Smooth muscle cell (in vitro differentiated cells): ENCODE data around the gene NTM. TPM values are rescaled to one million over a fixed set of nuclear protein-coding genes. Genes with fewer than 3 reads are reported as not detected.

Experiments used
- DNase-seq: peaks from one replicate; lab custom pipeline; 2025; ENCODE audit not compliant: unreplicated experiment; lab: John Stamatoyannopoulos, UW
- H2AFZ ChIP-seq: fragments of 200-600 bp; sonication (generic); 2 replicates; pipeline ENCODE4 v1.6.0; 2016; ENCODE audit warnings: antibody characterized with exemption, low read depth, mild to moderate bottlenecking
- H3F3A ChIP-seq: fragments of 200-600 bp; sonication (generic); 2 replicates; pipeline ENCODE4 v1.6.0; 2017; ENCODE audit warnings: antibody characterized with exemption, low read depth
- H3K27ac ChIP-seq: fragments of 200-600 bp; sonication (generic); 2 replicates; pipeline ENCODE4 v1.5.1; 2016; ENCODE audit warnings: low read depth, mild to moderate bottlenecking
- H3K27me3 ChIP-seq: fragments of 200-600 bp; sonication (generic); 2 replicates; pipeline ENCODE4 v1.6.1; 2016; ENCODE audit warnings: low read depth, mild to moderate bottlenecking
- H3K36me3 ChIP-seq: fragments of 200-600 bp; sonication (generic); 2 replicates; pipeline ENCODE4 v1.5.1; 2016; ENCODE audit warnings: low read depth
- H3K4me1 ChIP-seq: fragments of 200-600 bp; sonication (generic); 2 replicates; pipeline ENCODE4 v1.5.1; 2016; ENCODE audit warnings: low read depth
- H3K4me2 ChIP-seq: fragments of 200-600 bp; sonication (generic); 2 replicates; pipeline ENCODE4 v1.6.0; 2016; ENCODE audit warnings: mild to moderate bottlenecking
- H3K4me3 ChIP-seq: fragments of 200-600 bp; sonication (generic); 2 replicates; pipeline ENCODE4 v1.5.1; 2016; ENCODE audit warnings: mild to moderate bottlenecking
- H3K79me2 ChIP-seq: fragments of 200-600 bp; sonication (generic); 2 replicates; pipeline ENCODE4 v1.6.0; 2016; ENCODE audit warnings: low read depth, mild to moderate bottlenecking
- H3K9ac ChIP-seq: fragments of 200-600 bp; sonication (generic); 2 replicates; pipeline ENCODE4 v1.6.0; 2016; ENCODE audit warnings: low read depth
- H3K9me3 ChIP-seq: fragments of 200-600 bp; sonication (generic); replicated peaks from 2 replicates; pipeline ENCODE4 v1.5.1; 2016; ENCODE audit warnings: low read depth
- H4K20me1 ChIP-seq: fragments of 200-600 bp; sonication (generic); 2 replicates; pipeline ENCODE4 v1.6.0; 2016; ENCODE audit warnings: low read depth
- CTCF ChIP-seq: fragments of 200-600 bp; sonication (generic); IDR thresholded peaks from 2 replicates; pipeline ENCODE4 v1.5.1; 2017; ENCODE audit warnings: borderline replicate concordance, mild to moderate bottlenecking, antibody characterized with exemption; ENCODE audit not compliant: insufficient read depth, poor library complexity, severe bottlenecking
- WGBS: methylation state at CpG from one replicate; pipeline ENCODE4 v1.1.7; 2016; ENCODE audit warnings: low lambda C conversion rate; 5-methylcytosine and 5-hydroxymethylcytosine counted together
- polyA plus RNA-seq: library from polyadenylated mRNA; unstranded; fragments of >200 nt; fragmentation: Nextera tagmentation; extraction: Ambion mirVana; gene quantifications from 2 replicates; pipeline ENCODE4 v1.2.1, GENCODE V29; 2016
- total RNA-seq: library from RNA; depleted of rRNA; stranded (reverse); fragments of >200 nt; gene quantifications from 2 replicates; pipeline ENCODE4 v1.2.3, GENCODE V29; 2014

NTM gene
- total and polyA plus RNA-seq, 2 experiments from 2014 or later: 68.9 to 123 TPM

DNA sequence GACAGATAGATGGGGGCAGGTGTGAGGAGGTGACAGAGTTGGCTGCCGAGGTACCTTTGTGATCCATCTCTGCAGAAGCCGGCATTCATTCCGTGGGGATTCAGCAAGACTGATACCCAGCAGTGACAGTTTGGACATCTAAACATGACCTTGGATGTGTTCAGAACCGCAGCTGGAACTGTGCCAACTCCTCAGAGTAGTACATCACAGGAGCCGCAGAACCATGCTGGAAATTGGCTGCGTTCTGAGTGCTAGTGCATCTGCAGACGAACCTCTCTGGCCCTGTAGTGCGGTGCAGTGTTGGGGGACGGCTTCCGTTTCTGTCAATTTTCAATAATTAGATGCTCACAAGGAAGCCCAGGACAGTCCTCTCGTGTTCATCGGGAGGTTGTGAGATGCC lies 772.1 kb downstream of the NTM start:
- Histone ChIP-seq H3K9me3 (no peaks in the 10 kb centered on the region), H3K27ac (no peak overlapping the region), H3K79me2 (no peaks in the 10 kb centered on the region), H3K4me2 (no peak overlapping the region), H3K36me3 (no peaks in the 10 kb centered on the region), H2AFZ (no peak overlapping the region), H3F3A (no peaks in the 10 kb centered on the region), H3K9ac (no peak overlapping the region), H3K27me3 (peaks cover 5% of the 10 kb centered on the region), H3K4me3 (no peak overlapping the region), H3K4me1 (no peaks in the 10 kb centered on the region), H4K20me1 (peaks cover 22% of the 10 kb centered on the region)
- no peak for TF ChIP-seq CTCF
- WGBS: 96% methylated on average over 12 of the region's 12 CpGs
- DNase-seq: no peak

DNA sequence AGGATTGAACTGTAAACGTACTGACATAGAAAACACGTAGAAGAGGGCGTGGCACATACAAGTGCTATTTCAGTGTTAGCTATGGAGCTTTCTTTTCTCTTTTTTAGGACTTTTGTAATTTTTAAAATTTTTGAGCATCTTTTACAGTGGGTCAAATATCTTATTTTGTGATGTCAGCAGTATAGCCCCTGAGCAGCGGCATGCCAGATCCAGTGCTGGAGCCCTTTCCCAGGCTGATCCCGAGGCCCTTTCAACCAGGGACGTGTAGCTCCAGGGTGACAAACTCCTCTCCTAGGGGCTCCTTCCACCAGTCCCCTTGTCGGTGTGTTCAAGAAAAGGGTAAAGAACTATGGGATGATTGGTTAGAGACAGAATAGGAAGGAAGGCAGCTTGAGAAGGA lies 777.0 kb downstream of the NTM start:
- DNase-seq: no peak
- peaks cover 10% of the 10 kb centered on the region for H3K4me1 ChIP-seq
- no peak for TF ChIP-seq CTCF
- no peak overlapping the region for H3K4me3 ChIP-seq
- no peaks in the 10 kb centered on the region for H3K36me3 ChIP-seq
- H3K4me2 ChIP-seq: no peak overlapping the region
- H3K27ac ChIP-seq: no peak overlapping the region
- no peaks in the 10 kb centered on the region for H3F3A ChIP-seq
- no peak overlapping the region for H3K9ac ChIP-seq
- H2AFZ ChIP-seq: no peak overlapping the region
- H4K20me1 ChIP-seq: peaks cover 12% of the 10 kb centered on the region
- no peaks in the 10 kb centered on the region for H3K79me2 ChIP-seq
- no peaks in the 10 kb centered on the region for H3K9me3 ChIP-seq
- H3K27me3 ChIP-seq: peaks cover 14% of the 10 kb centered on the region
- 96% methylated on average over 7 of the region's 7 CpGs for WGBS

GRCh38 chr11:132154781-132155180 lies 784.4 kb downstream of the NTM start:
- H3K4me2 ChIP-seq: no peak overlapping the region

More at GRCh38 chr11:132154781-132155180, 784.4 kb downstream of the NTM start:
- no peak overlapping the region for H3K4me3 ChIP-seq
- TF ChIP-seq CTCF: no peak
- no peak overlapping the region for H3K27ac ChIP-seq
- H3K9me3 ChIP-seq: no peaks in the 10 kb centered on the region
- H3K4me1 ChIP-seq: peaks cover 23% of the 10 kb centered on the region
- no peaks in the 10 kb centered on the region for H3F3A ChIP-seq
- WGBS: 93% methylated on average over 4 of the region's 4 CpGs
- peaks cover 17% of the 10 kb centered on the region for H3K27me3 ChIP-seq
- no peak for DNase-seq
- H3K36me3 ChIP-seq: no peaks in the 10 kb centered on the region
- no peak overlapping the region for H3K9ac ChIP-seq
- no peaks in the 10 kb centered on the region for H4K20me1 ChIP-seq
- no peaks in the 10 kb centered on the region for H3K79me2 ChIP-seq
- no peak overlapping the region for H2AFZ ChIP-seq
